ENCODE measurements around the gene HAGHL.

The HAGHL gene

GRCh38 chr16:743794-744500, 17.0 kb downstream of the HAGHL start:
- H3K4me3 ChIP-seq: no peak overlapping the region
- no peak for TF ChIP-seq CTCF (IDR thresholded peaks at IDR 0.05)
- H3K27ac ChIP-seq: no peak overlapping the region
- DNase-seq (ENCODE audit: low spot score): no peak

- Histone ChIP-seq H3K27ac (no peak overlapping the region), H3K4me3 (no peak overlapping the region)
- TF ChIP-seq CTCF (IDR thresholded peaks at IDR 0.05): no peak
- no peak for DNase-seq (ENCODE audit: low spot score)
Observed at GRCh38 chr16:745739-746138, 18.8 kb downstream of the HAGHL start.

GRCh38 chr16:746637-747036, 19.7 kb downstream of the HAGHL start:
- Histone ChIP-seq H3K4me3 (no peak overlapping the region), H3K27ac (no peak overlapping the region)
- no peak for DNase-seq (ENCODE audit: low spot score)
- no peak for TF ChIP-seq CTCF (IDR thresholded peaks at IDR 0.05)

GRCh38 chr16:747978-748746, 21.3 kb downstream of the HAGHL start:
- DNase-seq (ENCODE audit: low spot score): no peak
- Histone ChIP-seq H3K4me3 (no peak overlapping the region), H3K27ac (no peak overlapping the region)
- no peak for TF ChIP-seq CTCF (IDR thresholded peaks at IDR 0.05)

- no peak overlapping the region for H3K27ac ChIP-seq
- no peak overlapping the region for H3K4me3 ChIP-seq
- no peak for DNase-seq (ENCODE audit: low spot score)
- no peak for TF ChIP-seq CTCF (IDR thresholded peaks at IDR 0.05)
Observed at GRCh38 chr16:749010-749409, 22.1 kb downstream of the HAGHL start.

GRCh38 chr16:750485-750884, 23.6 kb downstream of the HAGHL start:
- Histone ChIP-seq H3K4me3 (no peak overlapping the region), H3K27ac (no peak overlapping the region)
- DNase-seq (ENCODE audit: low spot score): no peak
- no peak for TF ChIP-seq CTCF (IDR thresholded peaks at IDR 0.05)
